Activated T-cell treated with anti-CD3 and anti-CD28 coated beads, Interleukin-2, amount 50 U/mL, for 4 hours (primary cell): ENCODE measurements around the gene DNAAF9. TPM values are rescaled to one million over a fixed set of nuclear protein-coding genes. Genes with fewer than 3 reads are reported as not detected.

ENCODE experiments used
- ATAC-seq, 2 donors: fragments of 200-7000 bp; cut with Tn5 transposase; one replicate each; pipeline ENCODE4 v1.10.0; 2021
- DNase-seq: peaks from one replicate; pipeline ENCODE4 v3.0.0-alpha.2; 2020
- H3K27me3 Mint-ChIP-seq: one replicate; pipeline ENCODE4 v1.8.0; 2021; ENCODE audit warnings: low read depth, mixed read lengths
- H3K36me3 Mint-ChIP-seq: one replicate; pipeline ENCODE4 v1.8.0; 2022; ENCODE audit warnings: mixed read lengths; ENCODE audit not compliant: insufficient read depth
- H3K4me1 Mint-ChIP-seq: one replicate; pipeline ENCODE4 v1.8.0; 2021; ENCODE audit warnings: low read depth, mixed read lengths
- H3K4me3 Mint-ChIP-seq: one replicate; pipeline ENCODE4 v1.8.0; 2021; ENCODE audit warnings: mild to moderate bottlenecking, moderate library complexity, mixed read lengths
- H3K9me3 Mint-ChIP-seq: one replicate; pipeline ENCODE4 v1.8.0; 2021; ENCODE audit warnings: mixed read lengths
- total RNA-seq, 3 donors: library from RNA; stranded (reverse); gene quantifications; one replicate each; pipeline ENCODE4 v1.2.1, GENCODE V29; 2021

Gene DNAAF9
- total RNA-seq, 3 donors from 2014 or later, result 0.78 to 1.1 (median 0.79) TPM

- ATAC-seq (no peak), DNase-seq (no peak)
- Mint-ChIP-seq H3K9me3 (no peaks in the 10 kb centered on the region), H3K4me3 (no peak overlapping the region), H3K4me1 (peaks cover 27% of the 10 kb centered on the region), H3K36me3 (no peaks in the 10 kb centered on the region), H3K27me3 (no peaks in the 10 kb centered on the region)
Observed at GRCh38 chr20:3403741-3404140, 3.7 kb downstream of the DNAAF9 start.

GRCh38 chr20:3402453-3402852 lies 5.0 kb downstream of the DNAAF9 start:
- Mint-ChIP-seq H3K27me3 (no peaks in the 10 kb centered on the region), H3K4me3 (no peak overlapping the region), H3K4me1 (peaks cover 19% of the 10 kb centered on the region), H3K9me3 (no peaks in the 10 kb centered on the region), H3K36me3 (no peaks in the 10 kb centered on the region)
- no peak for DNase-seq
- no peak for ATAC-seq

- ATAC-seq (no peak), DNase-seq (no peak)
- peaks cover 7% of the 10 kb centered on the region for H3K4me1 Mint-ChIP-seq
- H3K36me3 Mint-ChIP-seq, result peaks cover 8% of the 10 kb centered on the region
- H3K9me3 Mint-ChIP-seq, result peaks cover 12% of the 10 kb centered on the region
- no peaks in the 10 kb centered on the region for H3K27me3 Mint-ChIP-seq
- H3K4me3 Mint-ChIP-seq, result no peak overlapping the region
Observed at GRCh38 chr20:3400260-3401155, 7.0 kb downstream of the DNAAF9 start.

- Mint-ChIP-seq H3K4me3 (no peak overlapping the region), H3K27me3 (no peaks in the 10 kb centered on the region), H3K4me1 (no peaks in the 10 kb centered on the region), H3K36me3 (peaks cover 8% of the 10 kb centered on the region), H3K9me3 (peaks cover 12% of the 10 kb centered on the region)
- ATAC-seq (no peak), DNase-seq (no peak)
Observed at GRCh38 chr20:3398681-3399252, 8.7 kb downstream of the DNAAF9 start.

- Mint-ChIP-seq H3K27me3 (no peaks in the 10 kb centered on the region), H3K9me3 (peaks cover 12% of the 10 kb centered on the region), H3K4me3 (no peak overlapping the region), H3K36me3 (peaks cover 8% of the 10 kb centered on the region), H3K4me1 (no peaks in the 10 kb centered on the region)
- DNase-seq (no peak), ATAC-seq (no peak)
Observed at GRCh38 chr20:3396492-3396891, 11.0 kb downstream of the DNAAF9 start.

- peaks cover 5% of the 10 kb centered on the region for H3K4me1 Mint-ChIP-seq
- H3K36me3 Mint-ChIP-seq, result peaks cover 8% of the 10 kb centered on the region
- DNase-seq, result no peak
- no peak for ATAC-seq
- no peak overlapping the region for H3K4me3 Mint-ChIP-seq
- H3K9me3 Mint-ChIP-seq, result peaks cover 15% of the 10 kb centered on the region
- no peaks in the 10 kb centered on the region for H3K27me3 Mint-ChIP-seq
Observed at GRCh38 chr20:3392756-3393155, 14.7 kb downstream of the DNAAF9 start.

GRCh38 chr20:3390759-3391425 lies 16.6 kb downstream of the DNAAF9 start:
- DNase-seq, result no peak
- Mint-ChIP-seq H3K4me1 (peaks cover 5% of the 10 kb centered on the region), H3K27me3 (no peaks in the 10 kb centered on the region), H3K9me3 (peaks cover 6% of the 10 kb centered on the region), H3K4me3 (no peak overlapping the region), H3K36me3 (peaks cover under 1% of the 10 kb centered on the region)
- ATAC-seq, result no peak

- H3K36me3 Mint-ChIP-seq, result peaks cover 2% of the 10 kb centered on the region
- H3K9me3 Mint-ChIP-seq, result peaks cover 3% of the 10 kb centered on the region
- no peaks in the 10 kb centered on the region for H3K27me3 Mint-ChIP-seq
- H3K4me3 Mint-ChIP-seq, result no peak overlapping the region
- DNase-seq (no peak), ATAC-seq (peak; percentile 96 to 97)
- peaks cover 15% of the 10 kb centered on the region for H3K4me1 Mint-ChIP-seq
Observed at GRCh38 chr20:3383878-3384495, 23.5 kb downstream of the DNAAF9 start.

GRCh38 chr20:3382836-3383235 lies 24.6 kb downstream of the DNAAF9 start:
- Mint-ChIP-seq H3K9me3 (no peaks in the 10 kb centered on the region), H3K4me3 (no peak overlapping the region), H3K4me1 (peaks cover 13% of the 10 kb centered on the region), H3K36me3 (peaks cover 9% of the 10 kb centered on the region), H3K27me3 (no peaks in the 10 kb centered on the region)
- no peak for ATAC-seq
- no peak for DNase-seq

- Mint-ChIP-seq H3K27me3 (no peaks in the 10 kb centered on the region), H3K9me3 (no peaks in the 10 kb centered on the region), H3K4me3 (no peak overlapping the region), H3K4me1 (peaks cover 13% of the 10 kb centered on the region), H3K36me3 (peaks cover 21% of the 10 kb centered on the region)
- no peak for DNase-seq
- no peak for ATAC-seq
Observed at GRCh38 chr20:3380228-3381070, 27.0 kb downstream of the DNAAF9 start.

GRCh38 chr20:3378138-3378537 lies 29.3 kb downstream of the DNAAF9 start:
- Mint-ChIP-seq H3K36me3 (peaks cover 30% of the 10 kb centered on the region), H3K4me1 (no peaks in the 10 kb centered on the region), H3K9me3 (no peaks in the 10 kb centered on the region), H3K27me3 (no peaks in the 10 kb centered on the region), H3K4me3 (no peak overlapping the region)
- ATAC-seq (no peak), DNase-seq (no peak)

GRCh38 chr20:3377644-3378043 lies 29.8 kb downstream of the DNAAF9 start:
- ATAC-seq, result no peak
- Mint-ChIP-seq H3K4me3 (no peak overlapping the region), H3K4me1 (no peaks in the 10 kb centered on the region), H3K9me3 (no peaks in the 10 kb centered on the region), H3K36me3 (peaks cover 30% of the 10 kb centered on the region), H3K27me3 (no peaks in the 10 kb centered on the region)
- DNase-seq, result no peak

GRCh38 chr20:3374296-3374695 lies 33.2 kb downstream of the DNAAF9 start:
- DNase-seq (no peak), ATAC-seq (no peak)
- Mint-ChIP-seq H3K4me3 (no peak overlapping the region), H3K9me3 (no peaks in the 10 kb centered on the region), H3K36me3 (peaks cover 38% of the 10 kb centered on the region), H3K27me3 (no peaks in the 10 kb centered on the region), H3K4me1 (no peaks in the 10 kb centered on the region)

GRCh38 chr20:3371754-3372153 lies 35.7 kb downstream of the DNAAF9 start:
- DNase-seq (no peak), ATAC-seq (no peak)
- H3K27me3 Mint-ChIP-seq, result no peaks in the 10 kb centered on the region
- no peak overlapping the region for H3K4me3 Mint-ChIP-seq
- H3K36me3 Mint-ChIP-seq, result peaks cover 33% of the 10 kb centered on the region
- no peaks in the 10 kb centered on the region for H3K9me3 Mint-ChIP-seq
- H3K4me1 Mint-ChIP-seq, result peaks cover 4% of the 10 kb centered on the region
